HL-60 (cell line): ENCODE data around the gene FGF23.

ENCODE experiments used
- GABPA ChIP-seq: IDR thresholded peaks from 2 replicates; pipeline ENCODE4 v1.6.1; 2012; ENCODE audit warnings: low read depth
- TF ChIP-seq, protein P1 (sequence below): IDR thresholded peaks from 2 replicates; pipeline ENCODE4 v1.6.1; 2012; ENCODE audit warnings: low read depth; ENCODE audit not compliant: insufficient replicate concordance
- TF ChIP-seq, protein P2 (sequence below): IDR thresholded peaks from one replicate; pipeline ENCODE4 v1.5.1; 2011; ENCODE audit warnings: low read length, control low read depth, inconsistent platforms; ENCODE audit not compliant: insufficient read depth

DNA sequence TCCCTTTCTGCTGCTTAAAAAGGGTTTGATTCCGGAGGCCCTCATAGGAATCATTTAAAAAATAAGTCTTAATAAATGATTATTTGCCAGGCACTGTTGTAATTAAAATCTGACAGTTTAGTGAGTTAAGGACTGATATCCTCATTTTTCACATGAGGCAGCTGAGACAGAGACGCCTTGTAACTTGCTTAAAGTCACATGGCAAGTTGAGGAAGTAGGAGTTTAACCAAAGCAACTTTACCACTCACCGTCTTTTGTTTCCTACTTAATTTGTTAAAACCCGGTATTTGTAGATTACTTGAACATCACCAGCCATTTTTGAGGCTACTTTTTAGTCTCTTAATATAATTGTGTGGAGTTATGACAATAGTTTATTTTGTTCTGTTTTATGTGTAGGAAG lies 56.1 kb downstream of the FGF23 start:
- TF ChIP-seq, protein P1, sequence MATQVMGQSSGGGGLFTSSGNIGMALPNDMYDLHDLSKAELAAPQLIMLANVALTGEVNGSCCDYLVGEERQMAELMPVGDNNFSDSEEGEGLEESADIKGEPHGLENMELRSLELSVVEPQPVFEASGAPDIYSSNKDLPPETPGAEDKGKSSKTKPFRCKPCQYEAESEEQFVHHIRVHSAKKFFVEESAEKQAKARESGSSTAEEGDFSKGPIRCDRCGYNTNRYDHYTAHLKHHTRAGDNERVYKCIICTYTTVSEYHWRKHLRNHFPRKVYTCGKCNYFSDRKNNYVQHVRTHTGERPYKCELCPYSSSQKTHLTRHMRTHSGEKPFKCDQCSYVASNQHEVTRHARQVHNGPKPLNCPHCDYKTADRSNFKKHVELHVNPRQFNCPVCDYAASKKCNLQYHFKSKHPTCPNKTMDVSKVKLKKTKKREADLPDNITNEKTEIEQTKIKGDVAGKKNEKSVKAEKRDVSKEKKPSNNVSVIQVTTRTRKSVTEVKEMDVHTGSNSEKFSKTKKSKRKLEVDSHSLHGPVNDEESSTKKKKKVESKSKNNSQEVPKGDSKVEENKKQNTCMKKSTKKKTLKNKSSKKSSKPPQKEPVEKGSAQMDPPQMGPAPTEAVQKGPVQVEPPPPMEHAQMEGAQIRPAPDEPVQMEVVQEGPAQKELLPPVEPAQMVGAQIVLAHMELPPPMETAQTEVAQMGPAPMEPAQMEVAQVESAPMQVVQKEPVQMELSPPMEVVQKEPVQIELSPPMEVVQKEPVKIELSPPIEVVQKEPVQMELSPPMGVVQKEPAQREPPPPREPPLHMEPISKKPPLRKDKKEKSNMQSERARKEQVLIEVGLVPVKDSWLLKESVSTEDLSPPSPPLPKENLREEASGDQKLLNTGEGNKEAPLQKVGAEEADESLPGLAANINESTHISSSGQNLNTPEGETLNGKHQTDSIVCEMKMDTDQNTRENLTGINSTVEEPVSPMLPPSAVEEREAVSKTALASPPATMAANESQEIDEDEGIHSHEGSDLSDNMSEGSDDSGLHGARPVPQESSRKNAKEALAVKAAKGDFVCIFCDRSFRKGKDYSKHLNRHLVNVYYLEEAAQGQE: no peak
- no peak for TF ChIP-seq GABPA
- TF ChIP-seq, protein P2, sequence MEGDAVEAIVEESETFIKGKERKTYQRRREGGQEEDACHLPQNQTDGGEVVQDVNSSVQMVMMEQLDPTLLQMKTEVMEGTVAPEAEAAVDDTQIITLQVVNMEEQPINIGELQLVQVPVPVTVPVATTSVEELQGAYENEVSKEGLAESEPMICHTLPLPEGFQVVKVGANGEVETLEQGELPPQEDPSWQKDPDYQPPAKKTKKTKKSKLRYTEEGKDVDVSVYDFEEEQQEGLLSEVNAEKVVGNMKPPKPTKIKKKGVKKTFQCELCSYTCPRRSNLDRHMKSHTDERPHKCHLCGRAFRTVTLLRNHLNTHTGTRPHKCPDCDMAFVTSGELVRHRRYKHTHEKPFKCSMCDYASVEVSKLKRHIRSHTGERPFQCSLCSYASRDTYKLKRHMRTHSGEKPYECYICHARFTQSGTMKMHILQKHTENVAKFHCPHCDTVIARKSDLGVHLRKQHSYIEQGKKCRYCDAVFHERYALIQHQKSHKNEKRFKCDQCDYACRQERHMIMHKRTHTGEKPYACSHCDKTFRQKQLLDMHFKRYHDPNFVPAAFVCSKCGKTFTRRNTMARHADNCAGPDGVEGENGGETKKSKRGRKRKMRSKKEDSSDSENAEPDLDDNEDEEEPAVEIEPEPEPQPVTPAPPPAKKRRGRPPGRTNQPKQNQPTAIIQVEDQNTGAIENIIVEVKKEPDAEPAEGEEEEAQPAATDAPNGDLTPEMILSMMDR: no peak
